ENCODE results near the gene ADGRL1.

- TF ChIP-seq CTCF (IDR thresholded peaks at IDR 0.05) (no peak), POLR2A (IDR thresholded peaks at IDR 0.05) (no peak), POLR2AphosphoS5 (IDR thresholded peaks at IDR 0.05) (no peak), EP300 (IDR thresholded peaks at IDR 0.05) (no peak)
These were observed 104.9 kb downstream of the ADGRL1 start for GRCh38 chr19:14101003-14101545.

Measured in stomach (tissue), 4 donors.